Smooth muscle cell (in vitro differentiated cells): ENCODE data around the gene NSUN3. TPM values are rescaled to one million over a fixed set of nuclear protein-coding genes. Genes with fewer than 3 reads are reported as not detected.

ENCODE experiments used
- DNase-seq: peaks from one replicate; lab custom pipeline; 2025; ENCODE audit not compliant: unreplicated experiment; lab: John Stamatoyannopoulos, UW
- H2AFZ ChIP-seq: fragments of 200-600 bp; sonication (generic); 2 replicates; pipeline ENCODE4 v1.6.0; 2016; ENCODE audit warnings: antibody characterized with exemption, low read depth, mild to moderate bottlenecking
- H3F3A ChIP-seq: fragments of 200-600 bp; sonication (generic); 2 replicates; pipeline ENCODE4 v1.6.0; 2017; ENCODE audit warnings: antibody characterized with exemption, low read depth
- H3K27ac ChIP-seq: fragments of 200-600 bp; sonication (generic); 2 replicates; pipeline ENCODE4 v1.5.1; 2016; ENCODE audit warnings: low read depth, mild to moderate bottlenecking
- H3K27me3 ChIP-seq: fragments of 200-600 bp; sonication (generic); 2 replicates; pipeline ENCODE4 v1.6.1; 2016; ENCODE audit warnings: low read depth, mild to moderate bottlenecking
- H3K36me3 ChIP-seq: fragments of 200-600 bp; sonication (generic); 2 replicates; pipeline ENCODE4 v1.5.1; 2016; ENCODE audit warnings: low read depth
- H3K4me1 ChIP-seq: fragments of 200-600 bp; sonication (generic); 2 replicates; pipeline ENCODE4 v1.5.1; 2016; ENCODE audit warnings: low read depth
- H3K4me2 ChIP-seq: fragments of 200-600 bp; sonication (generic); 2 replicates; pipeline ENCODE4 v1.6.0; 2016; ENCODE audit warnings: mild to moderate bottlenecking
- H3K4me3 ChIP-seq: fragments of 200-600 bp; sonication (generic); 2 replicates; pipeline ENCODE4 v1.5.1; 2016; ENCODE audit warnings: mild to moderate bottlenecking
- H3K79me2 ChIP-seq: fragments of 200-600 bp; sonication (generic); 2 replicates; pipeline ENCODE4 v1.6.0; 2016; ENCODE audit warnings: low read depth, mild to moderate bottlenecking
- H3K9ac ChIP-seq: fragments of 200-600 bp; sonication (generic); 2 replicates; pipeline ENCODE4 v1.6.0; 2016; ENCODE audit warnings: low read depth
- H3K9me3 ChIP-seq: fragments of 200-600 bp; sonication (generic); replicated peaks from 2 replicates; pipeline ENCODE4 v1.5.1; 2016; ENCODE audit warnings: low read depth
- H4K20me1 ChIP-seq: fragments of 200-600 bp; sonication (generic); 2 replicates; pipeline ENCODE4 v1.6.0; 2016; ENCODE audit warnings: low read depth
- WGBS: methylation state at CpG from one replicate; pipeline ENCODE4 v1.1.7; 2016; ENCODE audit warnings: low lambda C conversion rate; 5-methylcytosine and 5-hydroxymethylcytosine counted together
- polyA plus RNA-seq: library from polyadenylated mRNA; unstranded; fragments of >200 nt; fragmentation: Nextera tagmentation; extraction: Ambion mirVana; gene quantifications from 2 replicates; pipeline ENCODE4 v1.2.1, GENCODE V29; 2016
- total RNA-seq: library from RNA; depleted of rRNA; stranded (reverse); fragments of >200 nt; gene quantifications from 2 replicates; pipeline ENCODE4 v1.2.3, GENCODE V29; 2014
- TF ChIP-seq, protein P1 (sequence below): fragments of 200-600 bp; sonication (generic); IDR thresholded peaks from 2 replicates; pipeline ENCODE4 v1.5.1; 2017; ENCODE audit warnings: borderline replicate concordance, mild to moderate bottlenecking, antibody characterized with exemption; ENCODE audit not compliant: insufficient read depth, poor library complexity, severe bottlenecking

NSUN3 gene
- total and polyA plus RNA-seq, 2 experiments from 2014 or later = 5.3 to 8.3 TPM

DNA sequence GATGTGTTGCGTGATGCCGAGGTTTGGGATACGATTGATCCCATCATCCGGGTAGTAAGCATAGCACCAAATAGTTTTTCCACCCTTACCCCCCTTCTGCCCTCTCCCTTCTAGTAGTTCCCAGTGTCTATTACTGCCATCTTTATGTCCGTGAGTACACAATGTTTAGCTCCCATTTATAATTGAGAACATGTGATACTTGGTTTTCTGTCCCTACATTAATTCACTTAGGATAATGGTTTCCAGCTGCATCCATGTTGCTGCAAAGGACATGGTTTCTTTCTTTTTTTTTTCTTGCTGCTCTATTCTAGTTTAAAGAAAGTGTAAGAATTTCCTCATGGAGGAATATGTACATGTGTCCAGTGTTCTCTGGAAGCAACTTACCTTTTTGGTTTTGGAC, 51.8 kb downstream of the NSUN3 start:
- H3K36me3 ChIP-seq = no peaks in the 10 kb centered on the region
- 94% methylated on average over 5 of the region's 5 CpGs for WGBS
- H3K27ac ChIP-seq = no peak overlapping the region
- no peaks in the 10 kb centered on the region for H4K20me1 ChIP-seq
- H3F3A ChIP-seq = no peaks in the 10 kb centered on the region
- no peaks in the 10 kb centered on the region for H3K9me3 ChIP-seq
- H3K9ac ChIP-seq = no peak overlapping the region
- no peaks in the 10 kb centered on the region for H3K79me2 ChIP-seq
- H3K4me2 ChIP-seq = no peak overlapping the region
- H2AFZ ChIP-seq = no peak overlapping the region
- no peaks in the 10 kb centered on the region for H3K4me1 ChIP-seq
- no peak for DNase-seq
- H3K27me3 ChIP-seq = no peaks in the 10 kb centered on the region
- no peak overlapping the region for H3K4me3 ChIP-seq
- TF ChIP-seq, protein P1, sequence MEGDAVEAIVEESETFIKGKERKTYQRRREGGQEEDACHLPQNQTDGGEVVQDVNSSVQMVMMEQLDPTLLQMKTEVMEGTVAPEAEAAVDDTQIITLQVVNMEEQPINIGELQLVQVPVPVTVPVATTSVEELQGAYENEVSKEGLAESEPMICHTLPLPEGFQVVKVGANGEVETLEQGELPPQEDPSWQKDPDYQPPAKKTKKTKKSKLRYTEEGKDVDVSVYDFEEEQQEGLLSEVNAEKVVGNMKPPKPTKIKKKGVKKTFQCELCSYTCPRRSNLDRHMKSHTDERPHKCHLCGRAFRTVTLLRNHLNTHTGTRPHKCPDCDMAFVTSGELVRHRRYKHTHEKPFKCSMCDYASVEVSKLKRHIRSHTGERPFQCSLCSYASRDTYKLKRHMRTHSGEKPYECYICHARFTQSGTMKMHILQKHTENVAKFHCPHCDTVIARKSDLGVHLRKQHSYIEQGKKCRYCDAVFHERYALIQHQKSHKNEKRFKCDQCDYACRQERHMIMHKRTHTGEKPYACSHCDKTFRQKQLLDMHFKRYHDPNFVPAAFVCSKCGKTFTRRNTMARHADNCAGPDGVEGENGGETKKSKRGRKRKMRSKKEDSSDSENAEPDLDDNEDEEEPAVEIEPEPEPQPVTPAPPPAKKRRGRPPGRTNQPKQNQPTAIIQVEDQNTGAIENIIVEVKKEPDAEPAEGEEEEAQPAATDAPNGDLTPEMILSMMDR = no peak

DNA sequence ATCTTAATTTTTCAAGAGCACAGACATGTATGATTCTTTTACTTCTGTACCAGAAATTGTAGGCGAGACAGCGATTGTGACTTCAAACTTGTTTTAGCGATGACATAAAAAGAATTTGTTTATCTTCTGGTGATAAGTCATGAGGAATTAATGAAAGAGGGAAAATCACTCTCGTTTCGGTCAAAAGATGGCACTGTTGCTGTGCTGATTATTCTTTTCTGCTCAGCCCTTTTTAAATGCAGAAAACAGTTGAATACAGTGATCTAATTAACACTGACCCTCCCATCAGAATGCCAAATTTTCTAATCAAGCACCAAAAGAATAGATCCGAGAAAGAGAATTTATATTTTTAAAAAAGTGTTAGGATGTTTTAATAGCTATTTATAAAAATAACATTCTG, 52.6 kb downstream of the NSUN3 start:
- Histone ChIP-seq H3K27ac (no peak overlapping the region), H3K4me2 (no peak overlapping the region), H3K27me3 (no peaks in the 10 kb centered on the region), H3K4me3 (no peak overlapping the region), H3F3A (no peaks in the 10 kb centered on the region), H4K20me1 (no peaks in the 10 kb centered on the region), H3K36me3 (no peaks in the 10 kb centered on the region), H2AFZ (no peak overlapping the region), H3K4me1 (no peaks in the 10 kb centered on the region), H3K9me3 (no peaks in the 10 kb centered on the region), H3K9ac (no peak overlapping the region), H3K79me2 (no peaks in the 10 kb centered on the region)
- 38% methylated on average over 6 of the region's 6 CpGs for WGBS
- TF ChIP-seq, protein P1 = peak; percentile 30
- no peak for DNase-seq

DNA sequence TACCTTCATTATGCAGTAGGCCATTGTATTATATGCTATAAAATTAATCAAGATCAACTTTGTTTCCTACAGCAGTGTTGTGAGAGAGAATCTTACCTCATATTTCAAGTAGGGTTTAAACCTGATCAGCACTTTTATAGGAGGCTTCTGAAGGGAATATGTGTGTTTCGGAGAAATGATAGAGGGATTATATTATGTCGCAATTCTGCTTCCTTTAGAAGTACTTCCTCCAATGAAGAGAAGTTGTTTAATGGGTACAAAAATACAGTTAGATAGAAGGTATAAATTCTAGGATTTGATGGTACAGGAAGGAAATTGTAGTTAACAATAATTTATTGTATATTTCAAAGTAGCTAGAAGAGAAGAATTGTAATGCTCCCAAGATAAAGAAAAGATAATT, 54.9 kb downstream of the NSUN3 start:
- Histone ChIP-seq H3K4me3 (no peak overlapping the region), H3K27me3 (no peaks in the 10 kb centered on the region), H3K9me3 (no peaks in the 10 kb centered on the region), H3F3A (no peaks in the 10 kb centered on the region), H3K36me3 (no peaks in the 10 kb centered on the region), H3K9ac (no peak overlapping the region), H3K27ac (no peak overlapping the region), H3K79me2 (no peaks in the 10 kb centered on the region), H3K4me1 (peaks cover 6% of the 10 kb centered on the region), H3K4me2 (no peak overlapping the region), H2AFZ (no peak overlapping the region), H4K20me1 (no peaks in the 10 kb centered on the region)
- TF ChIP-seq, protein P1 = no peak
- no peak for DNase-seq
- WGBS = 71% methylated on average over 2 of the region's 2 CpGs

DNA sequence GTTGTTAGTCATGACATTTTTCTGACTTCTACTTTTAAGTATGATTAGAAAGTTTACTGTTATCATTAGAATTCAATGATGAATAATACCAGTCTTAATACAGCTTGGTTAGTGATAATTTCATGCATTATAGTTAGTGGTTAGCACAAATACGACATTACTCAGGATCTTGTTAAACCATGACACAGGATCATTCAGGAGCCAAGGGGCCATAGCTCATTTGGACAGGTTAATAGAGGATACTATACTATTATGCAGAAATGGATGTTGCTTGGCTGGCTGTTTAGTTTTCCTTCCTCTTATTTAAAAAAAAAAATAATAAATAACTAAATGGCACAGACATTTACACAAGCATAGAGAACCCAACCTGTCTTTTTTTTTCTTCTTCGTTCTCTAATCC, 55.5 kb downstream of the NSUN3 start:
- no peaks in the 10 kb centered on the region for H4K20me1 ChIP-seq
- H3K4me2 ChIP-seq = no peak overlapping the region
- H3K36me3 ChIP-seq = no peaks in the 10 kb centered on the region
- 52% methylated on average over 2 of the region's 2 CpGs for WGBS
- no peaks in the 10 kb centered on the region for H3K27me3 ChIP-seq
- TF ChIP-seq, protein P1 = no peak
- no peaks in the 10 kb centered on the region for H3K79me2 ChIP-seq
- H3K9ac ChIP-seq = no peak overlapping the region
- H2AFZ ChIP-seq = no peak overlapping the region
- DNase-seq = no peak
- no peak overlapping the region for H3K27ac ChIP-seq
- H3K4me1 ChIP-seq = peaks cover 6% of the 10 kb centered on the region
- H3K4me3 ChIP-seq = no peak overlapping the region
- H3K9me3 ChIP-seq = no peaks in the 10 kb centered on the region
- no peaks in the 10 kb centered on the region for H3F3A ChIP-seq
